Mammary epithelial cell (primary cell): ENCODE results near the gene MAST4.

Experiments
- CTCF ChIP-seq, 2 donors: IDR thresholded peaks in 1 of 2; conservative IDR thresholded peaks in 1 of 2; 2 replicates each; pipeline ENCODE4 v1.5.1; 2011 to 2012; ENCODE audit warnings: inconsistent platforms in 2 of 2, low read length in 2 of 2, mild to moderate bottlenecking in 2 of 2, control low read depth in 1 of 2, low read depth in 1 of 2; ENCODE audit not compliant: insufficient read depth in 1 of 2; ENCODE audit errors: extremely low read depth in 1 of 2
- EZH2 ChIP-seq: IDR thresholded peaks from 2 replicates; pipeline ENCODE4 v1.6.1; 2012; ENCODE audit warnings: low read length, inconsistent platforms, borderline replicate concordance

GRCh38 chr5:66674802-66675201 is 78.6 kb downstream of the MAST4 start:
- TF ChIP-seq CTCF (conservative IDR thresholded peaks at IDR 0.05 in 1 of 2, IDR thresholded peaks at IDR 0.05 in 1 of 2; ENCODE audit: extremely low read depth in 1 of 2, insufficient read depth in 1 of 2, low read depth in 1 of 2, low read length in 2 of 2) (no peak), EZH2 (no peak)
